ENCODE data around the gene TMEM98. TPM values are rescaled to one million over a fixed set of nuclear protein-coding genes. Genes with fewer than 3 reads are reported as not detected.
"Not testable (repeated sequence)": the region's sequence is repeated elsewhere in the genome, so short reads cannot be mapped to it uniquely, and the experiment has no call there.

Gene TMEM98
- total RNA-seq, 1 donor from 2014 or later: 72.9 TPM

- H3K9me3 ChIP-seq: no peaks in the 10 kb centered on the region
- ATAC-seq (no peak), DNase-seq (no peak)
- intact Hi-C loops (cut with DNase I): no loop called here
- H3K4me3 ChIP-seq: no peak overlapping the region
- no peaks in the 10 kb centered on the region for H3K36me3 ChIP-seq
- no peak overlapping the region for H3K27ac ChIP-seq
- H3K4me1 ChIP-seq: no peaks in the 10 kb centered on the region
- no peak for TF ChIP-seq CTCF (IDR thresholded peaks at IDR 0.05)
- H3K27me3 ChIP-seq: no peaks in the 10 kb centered on the region
Observed at GRCh38 chr17:32947736-32948135, 19.8 kb downstream of the TMEM98 start.

GRCh38 chr17:32949181-32949580 lies 21.2 kb downstream of the TMEM98 start:
- Histone ChIP-seq H3K27ac (no peak overlapping the region), H3K27me3 (no peaks in the 10 kb centered on the region), H3K4me1 (no peaks in the 10 kb centered on the region), H3K4me3 (no peak overlapping the region), H3K36me3 (no peaks in the 10 kb centered on the region), H3K9me3 (no peaks in the 10 kb centered on the region)
- no peak for TF ChIP-seq CTCF (IDR thresholded peaks at IDR 0.05)
- DNase-seq (no peak), ATAC-seq (no peak)
- intact Hi-C loops (cut with DNase I): no loop called here

- peaks cover 10% of the 10 kb centered on the region for H3K27me3 ChIP-seq
- H3K36me3 ChIP-seq; intact Hi-C loops (cut with DNase I); H3K4me1 ChIP-seq; H3K9me3 ChIP-seq; H3K27ac ChIP-seq; H3K4me3 ChIP-seq; ATAC-seq; DNase-seq: not testable (repeated sequence)
Observed at GRCh38 chr17:32952491-32952890, 24.5 kb downstream of the TMEM98 start.

GRCh38 chr17:32953045-32953444 lies 25.1 kb downstream of the TMEM98 start:
- ATAC-seq (no peak), DNase-seq (no peak)
- TF ChIP-seq CTCF (IDR thresholded peaks at IDR 0.05): no peak
- intact Hi-C loops (cut with DNase I): no loop called here
- no peak overlapping the region for H3K27ac ChIP-seq
- H3K9me3 ChIP-seq: no peaks in the 10 kb centered on the region
- no peak overlapping the region for H3K4me3 ChIP-seq
- no peaks in the 10 kb centered on the region for H3K36me3 ChIP-seq
- peaks cover 10% of the 10 kb centered on the region for H3K27me3 ChIP-seq
- H3K4me1 ChIP-seq: no peaks in the 10 kb centered on the region

GRCh38 chr17:32953857-32954256 lies 25.9 kb downstream of the TMEM98 start:
- no peak overlapping the region for H3K27ac ChIP-seq
- H3K9me3 ChIP-seq: no peaks in the 10 kb centered on the region
- H3K36me3 ChIP-seq: no peaks in the 10 kb centered on the region
- H3K4me1 ChIP-seq: peaks cover 5% of the 10 kb centered on the region
- intact Hi-C loops (cut with DNase I): no loop called here
- no peak overlapping the region for H3K4me3 ChIP-seq
- ATAC-seq (no peak), DNase-seq (no peak)
- TF ChIP-seq CTCF (IDR thresholded peaks at IDR 0.05): no peak
- peaks cover 10% of the 10 kb centered on the region for H3K27me3 ChIP-seq

GRCh38 chr17:32954477-32954876 lies 26.5 kb downstream of the TMEM98 start:
- ATAC-seq: peak; percentile 43

More at GRCh38 chr17:32954477-32954876, 26.5 kb downstream of the TMEM98 start:
- Histone ChIP-seq H3K27me3 (peaks cover 10% of the 10 kb centered on the region), H3K27ac (no peak overlapping the region), H3K9me3 (no peaks in the 10 kb centered on the region), H3K36me3 (no peaks in the 10 kb centered on the region), H3K4me3 (no peak overlapping the region), H3K4me1 (peaks cover 5% of the 10 kb centered on the region)
- intact Hi-C loops (cut with DNase I): no loop called here
- TF ChIP-seq CTCF (IDR thresholded peaks at IDR 0.05): no peak
- no peak for DNase-seq
